OCI-LY3 (cell line): ENCODE results near the gene ACTR5.

Source experiments
- CTCF ChIP-seq: fragments of 200-600, 300-600 bp; sonication (generic); IDR thresholded peaks from 2 replicates; pipeline ENCODE4 v1.5.1; 2014; ENCODE audit warnings: antibody characterized with exemption, low read length, low read depth
- EZH2phosphoT487 ChIP-seq: fragments of 200-600 bp; shearing (Covaris generic); IDR thresholded peaks from 2 replicates; pipeline ENCODE4 v1.6.1; 2018; ENCODE audit warnings: antibody characterized with exemption, mixed run types, low read depth

- no peak for TF ChIP-seq CTCF
- no peak for TF ChIP-seq EZH2phosphoT487
Measured at GRCh38 chr20:38748861-38749149, 545 bp downstream of the ACTR5 start.
